ENCODE measurements around the gene VPS41.
A peak's percentile ranks its signal among the peaks of the same experiment; 100 is the strongest.

The VPS41 gene

DNA sequence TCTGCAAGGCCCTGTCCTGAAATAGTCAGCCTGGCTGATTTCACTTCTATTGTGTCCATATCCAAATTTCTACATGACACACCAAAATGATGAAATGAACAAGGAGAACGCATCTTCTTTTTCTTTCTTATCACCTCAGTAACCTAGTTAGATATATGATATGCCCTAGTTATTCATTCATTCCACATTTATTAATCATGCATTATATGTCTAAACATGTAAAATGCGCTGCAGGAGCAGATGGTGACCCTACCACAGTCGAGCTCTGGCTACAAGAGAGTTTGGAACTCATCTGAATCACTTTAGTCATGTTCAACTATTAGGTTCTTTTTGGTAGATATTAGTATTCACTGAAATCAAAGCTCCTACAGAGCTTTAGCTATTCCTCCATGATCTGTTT lies 31.8 kb upstream of the VPS41 start:
- H3K27ac ChIP-seq, result no peak overlapping the region
- TF ChIP-seq CTCF (conservative IDR thresholded peaks at IDR 0.05) (no peak), ZFX (IDR thresholded peaks at IDR 0.05) (no peak)

DNA sequence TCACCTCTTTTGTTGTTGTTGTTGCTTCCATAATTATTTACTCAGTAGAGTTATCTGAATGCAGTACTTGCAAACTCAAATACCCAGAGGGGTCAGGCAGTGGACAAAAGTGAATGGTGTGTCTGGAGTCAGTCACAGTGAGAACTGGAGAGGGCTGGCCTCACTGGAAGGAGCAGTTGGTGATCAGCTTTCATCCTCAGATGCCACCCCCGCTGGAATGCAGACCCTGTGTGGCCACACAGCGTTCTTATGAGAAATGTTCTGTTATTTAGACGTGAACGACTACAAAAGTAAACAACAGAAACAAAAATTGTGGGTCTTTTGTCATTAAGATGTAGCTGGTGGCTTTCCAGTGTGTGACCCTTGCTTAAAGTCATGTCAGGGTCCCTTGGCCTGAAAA lies 29.6 kb upstream of the VPS41 start:
- TF ChIP-seq CTCF (conservative IDR thresholded peaks at IDR 0.05), result no peak
- TF ChIP-seq ZFX (IDR thresholded peaks at IDR 0.05), result no peak

DNA sequence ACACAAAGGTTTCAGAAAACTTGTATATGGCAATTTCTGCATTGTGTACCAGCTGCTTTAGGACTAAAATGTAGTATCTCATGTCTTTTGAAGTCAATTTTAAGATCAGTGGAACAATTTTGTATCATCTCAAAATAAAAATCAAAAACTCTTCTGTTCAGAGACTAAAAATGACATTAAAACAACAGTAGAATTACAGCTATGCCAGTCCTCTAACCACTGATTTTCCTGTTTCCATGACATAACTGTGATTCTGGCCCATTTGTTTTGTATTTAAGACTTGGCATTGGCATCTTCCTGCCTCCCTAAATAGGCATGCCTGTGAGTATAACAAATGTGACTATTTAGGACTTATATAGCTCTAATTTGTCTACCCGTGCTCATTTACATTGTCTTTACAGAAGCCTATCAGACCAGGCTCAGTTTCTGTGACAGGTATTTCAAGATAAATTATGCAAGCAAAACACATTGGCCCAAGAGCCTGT lies 29.1 kb upstream of the VPS41 start:
- H3K27ac ChIP-seq, result no peak overlapping the region
- TF ChIP-seq ZFX (IDR thresholded peaks at IDR 0.05), result no peak
- TF ChIP-seq CTCF (conservative IDR thresholded peaks at IDR 0.05), result no peak

More for the DNA sequence above, 29.6 kb upstream of the VPS41 start:
- no peak overlapping the region for H3K27ac ChIP-seq

- TF ChIP-seq CTCF (conservative IDR thresholded peaks at IDR 0.05) (no peak), ZFX (IDR thresholded peaks at IDR 0.05) (no peak)
- no peak overlapping the region for H3K27ac ChIP-seq
Measured at GRCh38 chr7:38936641-38937040, 27.6 kb upstream of the VPS41 start.

- TF ChIP-seq ZFX (IDR thresholded peaks at IDR 0.05) (no peak), CTCF (conservative IDR thresholded peaks at IDR 0.05) (no peak)
- H3K27ac ChIP-seq, result no peak overlapping the region
Measured at GRCh38 chr7:38934536-38934935, 25.5 kb upstream of the VPS41 start.

- no peak overlapping the region for H3K27ac ChIP-seq
- TF ChIP-seq CTCF (conservative IDR thresholded peaks at IDR 0.05), result no peak
- no peak for TF ChIP-seq ZFX (IDR thresholded peaks at IDR 0.05)
Measured at GRCh38 chr7:38934051-38934450, 25.1 kb upstream of the VPS41 start.

GRCh38 chr7:38932509-38933168 lies 23.6 kb upstream of the VPS41 start:
- TF ChIP-seq CTCF (conservative IDR thresholded peaks at IDR 0.05), result peak; percentile 98
- TF ChIP-seq ZFX (IDR thresholded peaks at IDR 0.05), result no peak
- no peak overlapping the region for H3K27ac ChIP-seq
